GM23338 (cell line): ENCODE results near the gene FAM181B. TPM values are rescaled to one million over a fixed set of nuclear protein-coding genes. Genes with fewer than 3 reads are reported as not detected.
A peak's percentile ranks its signal among the peaks of the same experiment; 100 is the strongest.

Source experiments
- ATAC-seq: fragments of 200-7000 bp; cut with Tn5 transposase; 3 replicates; pipeline ENCODE4 v1.9.1; 2020
- DNase-seq: peaks from one replicate; pipeline ENCODE4 v3.0.0-alpha.2; 2015; ENCODE audit warnings: low spot score
- H2AFZ ChIP-seq: fragments of 200-600 bp; sonication (generic); 2 replicates; pipeline ENCODE4 v1.8.0; 2016; ENCODE audit warnings: antibody characterized with exemption, mild to moderate bottlenecking, moderate library complexity
- H3F3A ChIP-seq: fragments of 200-600 bp; sonication (generic); replicated peaks from 2 replicates; pipeline ENCODE4 v1.8.0; 2017; ENCODE audit warnings: antibody characterized with exemption, mixed run types, low read depth
- H3K27ac ChIP-seq: fragments of 200-600 bp; sonication (generic); 2 replicates; pipeline ENCODE4 v1.6.1; 2016; ENCODE audit warnings: low read depth
- H3K27me3 ChIP-seq: fragments of 200-600 bp; sonication (generic); 2 replicates; pipeline ENCODE4 v1.8.0; 2016; ENCODE audit warnings: mild to moderate bottlenecking, mixed run types, moderate library complexity; ENCODE audit not compliant: insufficient read depth
- H3K36me3 ChIP-seq: fragments of 200-600 bp; sonication (generic); 2 replicates; pipeline ENCODE4 v1.8.0; 2016; ENCODE audit warnings: mild to moderate bottlenecking; ENCODE audit not compliant: insufficient read depth
- H3K4me1 ChIP-seq: fragments of 200-600 bp; sonication (generic); 2 replicates; pipeline ENCODE4 v1.8.0; 2016; ENCODE audit warnings: mild to moderate bottlenecking, moderate library complexity; ENCODE audit not compliant: insufficient read depth
- H3K4me2 ChIP-seq: fragments of 200-600 bp; sonication (generic); 2 replicates; pipeline ENCODE4 v1.7.1; 2017; ENCODE audit warnings: mixed run types
- H3K4me3 ChIP-seq: fragments of 200-600 bp; sonication (generic); 2 replicates; pipeline ENCODE4 v1.6.1; 2016; ENCODE audit warnings: mixed run types
- H3K79me2 ChIP-seq: fragments of 200-600 bp; sonication (generic); replicated peaks from 2 replicates; pipeline ENCODE4 v1.8.0; 2017; ENCODE audit warnings: mild to moderate bottlenecking; ENCODE audit not compliant: insufficient read depth
- H3K9me2 ChIP-seq: fragments of 200-600 bp; sonication (generic); 2 replicates; pipeline ENCODE4 v1.8.0; 2017; ENCODE audit not compliant: insufficient read depth
- H4K20me1 ChIP-seq: fragments of 200-600 bp; sonication (generic); replicated peaks from 2 replicates; pipeline ENCODE4 v1.8.0; 2017; ENCODE audit warnings: mild to moderate bottlenecking; ENCODE audit not compliant: insufficient read depth
- H3K27ac Mint-ChIP-seq: 2 replicates; pipeline ENCODE4 v1.8.0; 2020; ENCODE audit warnings: inconsistent platforms, mild to moderate bottlenecking, moderate library complexity, mixed read lengths
- H3K27me3 Mint-ChIP-seq: 3 replicates; pipeline ENCODE4 v1.8.0; 2022; ENCODE audit warnings: low read depth, mild to moderate bottlenecking, moderate library complexity, mixed read lengths, inconsistent platforms; ENCODE audit not compliant: insufficient read depth, poor library complexity
- H3K36me3 Mint-ChIP-seq: 3 replicates; pipeline ENCODE4 v1.8.0; 2021; ENCODE audit warnings: low read depth, mild to moderate bottlenecking, inconsistent platforms, moderate library complexity, mixed read lengths
- H3K4me1 Mint-ChIP-seq: 3 replicates; pipeline ENCODE4 v1.8.0; 2020; ENCODE audit warnings: mild to moderate bottlenecking, inconsistent platforms, mixed read lengths
- H3K4me3 Mint-ChIP-seq: 3 replicates; pipeline ENCODE4 v1.8.0; 2021; ENCODE audit warnings: moderate library complexity, mild to moderate bottlenecking, inconsistent platforms, mixed read lengths
- H3K9me3 Mint-ChIP-seq: 3 replicates; pipeline ENCODE4 v1.8.0; 2020; ENCODE audit warnings: moderate library complexity, mild to moderate bottlenecking, inconsistent platforms, mixed read lengths
- CREB1 ChIP-seq: fragments of 250-450 bp; sonication (Bioruptor Pico); IDR thresholded peaks from 2 replicates; pipeline ENCODE4 v1.5.0; 2020; ENCODE audit warnings: low read depth, mild to moderate bottlenecking, moderate library complexity
- EZH2 ChIP-seq: fragments of 200-600 bp; sonication (generic); IDR thresholded peaks from one replicate; pipeline ENCODE4 v1.8.0; 2017; ENCODE audit warnings: antibody characterized with exemption, mild to moderate bottlenecking, low read depth; ENCODE audit not compliant: unreplicated experiment
- EZH2phosphoT487 ChIP-seq: fragments of 200-600 bp; sonication (generic); IDR thresholded peaks from one replicate; pipeline ENCODE4 v1.8.1; 2018; ENCODE audit warnings: antibody characterized with exemption; ENCODE audit not compliant: unreplicated experiment
- JUNB ChIP-seq: IDR thresholded peaks from one replicate; pipeline ENCODE4 v1.6.1; 2016; ENCODE audit warnings: antibody characterized with exemption; ENCODE audit not compliant: unreplicated experiment
- NANOG ChIP-seq: IDR thresholded peaks from 2 replicates; pipeline ENCODE4 v1.6.1; 2016; ENCODE audit warnings: antibody characterized with exemption, borderline replicate concordance
- POLR2AphosphoS5 ChIP-seq: IDR thresholded peaks from 2 replicates; pipeline ENCODE4 v1.6.1; 2016; ENCODE audit warnings: antibody characterized with exemption, low read depth
- STAT1 ChIP-seq: IDR thresholded peaks from one replicate; pipeline ENCODE4 v1.6.1; 2016; ENCODE audit warnings: antibody characterized with exemption; ENCODE audit not compliant: unreplicated experiment
- ZNF114 ChIP-seq: fragments of 250-450 bp; sonication (Bioruptor Pico); IDR thresholded peaks from 2 replicates; pipeline ENCODE4 v1.5.0; 2020; ENCODE audit warnings: mild to moderate bottlenecking, moderate library complexity
- ZNF331 ChIP-seq: fragments of 250-450 bp; sonication (Bioruptor Pico); IDR thresholded peaks from 2 replicates; pipeline ENCODE4 v1.5.0; 2020; ENCODE audit warnings: low read depth, mild to moderate bottlenecking, moderate library complexity
- polyA plus RNA-seq: library from polyadenylated mRNA; unstranded; fragments of >200 nt; fragmentation: Nextera tagmentation; extraction: Ambion mirVana; gene quantifications from 2 replicates; pipeline ENCODE4 v1.2.1, GENCODE V29; 2016
- total RNA-seq: library from RNA; depleted of rRNA; stranded (reverse); fragments of >200 nt; shearing (Covaris generic); gene quantifications from 2 replicates; pipeline ENCODE4 v1.2.3, GENCODE V29; 2014
- TF ChIP-seq, protein P1 (sequence below): IDR thresholded peaks from 2 replicates; pipeline ENCODE4 v1.6.1; 2016; ENCODE audit warnings: antibody characterized with exemption
- TF ChIP-seq, protein P2 (sequence below): IDR thresholded peaks from one replicate; pipeline ENCODE4 v1.6.1; 2018; ENCODE audit warnings: antibody characterized with exemption; ENCODE audit not compliant: unreplicated experiment
- TF ChIP-seq, protein P3 (sequence below), 2 experiments: fragments of 200-600 bp in 1 of 2; sonication (generic) in 1 of 2; conservative IDR thresholded peaks; 2 replicates each; pipeline versions ENCODE4 v1.5.1 to v1.6.1; 2016 to 2017; ENCODE audit warnings: antibody characterized with exemption in 2 of 2, low read depth in 2 of 2, mild to moderate bottlenecking in 2 of 2, moderate library complexity in 1 of 2

The FAM181B gene
- total and polyA plus RNA-seq, 2 experiments from 2014 or later, result 0.36 to 0.87 TPM

DNA sequence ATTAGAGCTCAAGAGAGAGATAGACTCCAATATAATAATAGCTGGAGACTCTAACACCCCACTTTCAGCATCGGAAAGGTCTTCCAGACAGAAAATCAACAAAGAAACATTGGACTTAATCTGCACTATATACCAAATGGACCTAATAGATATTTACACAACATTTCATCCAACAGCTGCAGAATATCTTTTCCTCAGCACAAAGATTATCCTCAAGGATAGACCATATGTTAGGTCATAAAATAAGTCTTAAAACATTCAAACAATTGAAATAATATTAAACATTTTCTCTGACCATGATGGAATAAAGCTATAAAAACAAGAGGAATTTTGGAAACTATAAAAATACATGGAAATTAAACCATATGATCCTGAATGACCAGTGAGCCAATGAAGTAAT is 45.1 kb upstream of the FAM181B start:
- no peak overlapping the region for H3K27ac Mint-ChIP-seq
- no peak for DNase-seq
- H3K27ac ChIP-seq, result no peak overlapping the region
- no peak overlapping the region for H3K4me2 ChIP-seq
- no peaks in the 10 kb centered on the region for H3K9me2 ChIP-seq
- H3F3A ChIP-seq, result no peaks in the 10 kb centered on the region
- no peaks in the 10 kb centered on the region for H3K36me3 Mint-ChIP-seq
- no peaks in the 10 kb centered on the region for H3K27me3 ChIP-seq
- ATAC-seq, result no peak
- H3K9me3 Mint-ChIP-seq, result no peaks in the 10 kb centered on the region; the same call in 2 of the 3 replicates
- TF ChIP-seq JUNB, result no peak
- no peak for TF ChIP-seq POLR2AphosphoS5
- TF ChIP-seq, protein P1, sequence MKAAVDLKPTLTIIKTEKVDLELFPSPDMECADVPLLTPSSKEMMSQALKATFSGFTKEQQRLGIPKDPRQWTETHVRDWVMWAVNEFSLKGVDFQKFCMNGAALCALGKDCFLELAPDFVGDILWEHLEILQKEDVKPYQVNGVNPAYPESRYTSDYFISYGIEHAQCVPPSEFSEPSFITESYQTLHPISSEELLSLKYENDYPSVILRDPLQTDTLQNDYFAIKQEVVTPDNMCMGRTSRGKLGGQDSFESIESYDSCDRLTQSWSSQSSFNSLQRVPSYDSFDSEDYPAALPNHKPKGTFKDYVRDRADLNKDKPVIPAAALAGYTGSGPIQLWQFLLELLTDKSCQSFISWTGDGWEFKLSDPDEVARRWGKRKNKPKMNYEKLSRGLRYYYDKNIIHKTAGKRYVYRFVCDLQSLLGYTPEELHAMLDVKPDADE, result no peak
- H4K20me1 ChIP-seq, result no peaks in the 10 kb centered on the region
- no peaks in the 10 kb centered on the region for H3K4me1 ChIP-seq
- H3K79me2 ChIP-seq, result no peaks in the 10 kb centered on the region
- H3K27me3 Mint-ChIP-seq, result no peaks in the 10 kb centered on the region
- H3K4me1 Mint-ChIP-seq, result no peaks in the 10 kb centered on the region
- no peak overlapping the region for H3K4me3 ChIP-seq
- H2AFZ ChIP-seq, result no peak overlapping the region
- H3K4me3 Mint-ChIP-seq, result no peak overlapping the region
- no peaks in the 10 kb centered on the region for H3K36me3 ChIP-seq

DNA sequence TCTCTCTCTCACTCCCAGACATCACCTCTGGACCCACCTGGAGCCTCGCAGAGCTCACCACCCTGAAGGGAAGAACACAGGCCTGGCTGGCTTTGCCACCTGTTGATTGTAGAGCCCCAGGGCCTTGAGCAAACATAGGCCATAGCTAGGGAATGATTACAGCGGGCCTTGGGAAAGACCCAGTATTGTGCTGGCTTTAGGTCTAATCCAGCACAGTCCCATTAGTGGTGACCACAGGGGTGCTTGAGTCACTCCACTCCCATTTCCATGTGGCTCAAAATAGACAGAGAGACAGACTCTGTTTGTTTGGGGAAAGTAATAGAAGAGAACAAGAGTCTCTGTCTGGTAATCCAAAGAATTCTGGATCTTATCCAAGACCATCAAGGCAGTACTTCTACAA is 42.7 kb upstream of the FAM181B start:
- no peaks in the 10 kb centered on the region for H3K9me2 ChIP-seq
- no peaks in the 10 kb centered on the region for H3K79me2 ChIP-seq
- Mint-ChIP-seq H3K27me3 (no peaks in the 10 kb centered on the region), H3K36me3 (no peaks in the 10 kb centered on the region), H3K4me3 (no peak overlapping the region), H3K4me1 (no peaks in the 10 kb centered on the region), H3K9me3 (no peaks in the 10 kb centered on the region), H3K27ac (no peak overlapping the region)
- H3K4me1 ChIP-seq, result no peaks in the 10 kb centered on the region
- H3K36me3 ChIP-seq, result no peaks in the 10 kb centered on the region
- no peak overlapping the region for H3K4me2 ChIP-seq
- H4K20me1 ChIP-seq, result no peaks in the 10 kb centered on the region
- no peaks in the 10 kb centered on the region for H3F3A ChIP-seq
- ATAC-seq, result peak; percentile 29; the same call in 2 of the 3 replicates
- H3K27me3 ChIP-seq, result no peaks in the 10 kb centered on the region
- H3K4me3 ChIP-seq, result no peak overlapping the region
- H2AFZ ChIP-seq, result no peak overlapping the region
- no peak overlapping the region for H3K27ac ChIP-seq
- DNase-seq, result no peak
- TF ChIP-seq STAT1, result no peak
- no peak for TF ChIP-seq JUNB
- no peak for TF ChIP-seq ZNF114
- TF ChIP-seq, protein P2, sequence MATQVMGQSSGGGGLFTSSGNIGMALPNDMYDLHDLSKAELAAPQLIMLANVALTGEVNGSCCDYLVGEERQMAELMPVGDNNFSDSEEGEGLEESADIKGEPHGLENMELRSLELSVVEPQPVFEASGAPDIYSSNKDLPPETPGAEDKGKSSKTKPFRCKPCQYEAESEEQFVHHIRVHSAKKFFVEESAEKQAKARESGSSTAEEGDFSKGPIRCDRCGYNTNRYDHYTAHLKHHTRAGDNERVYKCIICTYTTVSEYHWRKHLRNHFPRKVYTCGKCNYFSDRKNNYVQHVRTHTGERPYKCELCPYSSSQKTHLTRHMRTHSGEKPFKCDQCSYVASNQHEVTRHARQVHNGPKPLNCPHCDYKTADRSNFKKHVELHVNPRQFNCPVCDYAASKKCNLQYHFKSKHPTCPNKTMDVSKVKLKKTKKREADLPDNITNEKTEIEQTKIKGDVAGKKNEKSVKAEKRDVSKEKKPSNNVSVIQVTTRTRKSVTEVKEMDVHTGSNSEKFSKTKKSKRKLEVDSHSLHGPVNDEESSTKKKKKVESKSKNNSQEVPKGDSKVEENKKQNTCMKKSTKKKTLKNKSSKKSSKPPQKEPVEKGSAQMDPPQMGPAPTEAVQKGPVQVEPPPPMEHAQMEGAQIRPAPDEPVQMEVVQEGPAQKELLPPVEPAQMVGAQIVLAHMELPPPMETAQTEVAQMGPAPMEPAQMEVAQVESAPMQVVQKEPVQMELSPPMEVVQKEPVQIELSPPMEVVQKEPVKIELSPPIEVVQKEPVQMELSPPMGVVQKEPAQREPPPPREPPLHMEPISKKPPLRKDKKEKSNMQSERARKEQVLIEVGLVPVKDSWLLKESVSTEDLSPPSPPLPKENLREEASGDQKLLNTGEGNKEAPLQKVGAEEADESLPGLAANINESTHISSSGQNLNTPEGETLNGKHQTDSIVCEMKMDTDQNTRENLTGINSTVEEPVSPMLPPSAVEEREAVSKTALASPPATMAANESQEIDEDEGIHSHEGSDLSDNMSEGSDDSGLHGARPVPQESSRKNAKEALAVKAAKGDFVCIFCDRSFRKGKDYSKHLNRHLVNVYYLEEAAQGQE, result no peak
- no peak for TF ChIP-seq ZNF331 (CRISPR knock-in tag)
- TF ChIP-seq EZH2phosphoT487, result no peak
- no peak for TF ChIP-seq POLR2AphosphoS5
- TF ChIP-seq, protein P1, result no peak
- TF ChIP-seq, protein P3, sequence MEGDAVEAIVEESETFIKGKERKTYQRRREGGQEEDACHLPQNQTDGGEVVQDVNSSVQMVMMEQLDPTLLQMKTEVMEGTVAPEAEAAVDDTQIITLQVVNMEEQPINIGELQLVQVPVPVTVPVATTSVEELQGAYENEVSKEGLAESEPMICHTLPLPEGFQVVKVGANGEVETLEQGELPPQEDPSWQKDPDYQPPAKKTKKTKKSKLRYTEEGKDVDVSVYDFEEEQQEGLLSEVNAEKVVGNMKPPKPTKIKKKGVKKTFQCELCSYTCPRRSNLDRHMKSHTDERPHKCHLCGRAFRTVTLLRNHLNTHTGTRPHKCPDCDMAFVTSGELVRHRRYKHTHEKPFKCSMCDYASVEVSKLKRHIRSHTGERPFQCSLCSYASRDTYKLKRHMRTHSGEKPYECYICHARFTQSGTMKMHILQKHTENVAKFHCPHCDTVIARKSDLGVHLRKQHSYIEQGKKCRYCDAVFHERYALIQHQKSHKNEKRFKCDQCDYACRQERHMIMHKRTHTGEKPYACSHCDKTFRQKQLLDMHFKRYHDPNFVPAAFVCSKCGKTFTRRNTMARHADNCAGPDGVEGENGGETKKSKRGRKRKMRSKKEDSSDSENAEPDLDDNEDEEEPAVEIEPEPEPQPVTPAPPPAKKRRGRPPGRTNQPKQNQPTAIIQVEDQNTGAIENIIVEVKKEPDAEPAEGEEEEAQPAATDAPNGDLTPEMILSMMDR (conservative IDR thresholded peaks at IDR 0.05; ENCODE audit: low read depth in 2 of 2), result no peak
- TF ChIP-seq CREB1, result no peak
- TF ChIP-seq EZH2, result no peak
- no peak for TF ChIP-seq NANOG
